ENCODE results near the gene DIDO1.

DNA sequence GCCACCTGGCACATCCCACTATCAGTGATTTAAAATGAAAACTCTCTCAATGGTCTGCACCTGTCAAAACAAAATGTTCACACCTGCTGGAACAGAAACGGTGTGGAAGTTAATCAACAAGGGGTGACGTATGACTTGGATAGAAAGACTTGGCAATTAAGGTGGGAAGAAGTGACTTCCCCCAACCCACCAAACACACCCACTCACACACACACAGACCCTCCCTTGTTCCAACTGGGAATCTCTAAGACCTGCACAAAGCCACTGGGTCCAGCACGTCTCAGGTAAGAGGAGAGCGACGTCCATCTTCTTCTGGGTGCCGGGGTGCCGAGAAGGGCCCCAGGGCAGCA lies 39.6 kb downstream of the DIDO1 start:
- TF ChIP-seq POLR2A (IDR thresholded peaks at IDR 0.05) (no peak), POLR2AphosphoS5 (IDR thresholded peaks at IDR 0.05) (no peak)
- TF ChIP-seq, protein P1, sequence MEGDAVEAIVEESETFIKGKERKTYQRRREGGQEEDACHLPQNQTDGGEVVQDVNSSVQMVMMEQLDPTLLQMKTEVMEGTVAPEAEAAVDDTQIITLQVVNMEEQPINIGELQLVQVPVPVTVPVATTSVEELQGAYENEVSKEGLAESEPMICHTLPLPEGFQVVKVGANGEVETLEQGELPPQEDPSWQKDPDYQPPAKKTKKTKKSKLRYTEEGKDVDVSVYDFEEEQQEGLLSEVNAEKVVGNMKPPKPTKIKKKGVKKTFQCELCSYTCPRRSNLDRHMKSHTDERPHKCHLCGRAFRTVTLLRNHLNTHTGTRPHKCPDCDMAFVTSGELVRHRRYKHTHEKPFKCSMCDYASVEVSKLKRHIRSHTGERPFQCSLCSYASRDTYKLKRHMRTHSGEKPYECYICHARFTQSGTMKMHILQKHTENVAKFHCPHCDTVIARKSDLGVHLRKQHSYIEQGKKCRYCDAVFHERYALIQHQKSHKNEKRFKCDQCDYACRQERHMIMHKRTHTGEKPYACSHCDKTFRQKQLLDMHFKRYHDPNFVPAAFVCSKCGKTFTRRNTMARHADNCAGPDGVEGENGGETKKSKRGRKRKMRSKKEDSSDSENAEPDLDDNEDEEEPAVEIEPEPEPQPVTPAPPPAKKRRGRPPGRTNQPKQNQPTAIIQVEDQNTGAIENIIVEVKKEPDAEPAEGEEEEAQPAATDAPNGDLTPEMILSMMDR (IDR thresholded peaks at IDR 0.05) = no peak
